Liver (tissue), 9 donors: ENCODE results near the gene PDRG1. TPM values are rescaled to one million over a fixed set of nuclear protein-coding genes. Genes with fewer than 3 reads are reported as not detected.

Experiments
- DNase-seq: peaks from one replicate; pipeline ENCODE4 v3.0.0-alpha.2; 2017; ENCODE audit warnings: low spot score
- H3K27ac ChIP-seq, 2 donors: one replicate each; pipeline ENCODE4 v1.7.0; 2013; ENCODE audit warnings: inconsistent platforms in 2 of 2, low read length in 2 of 2, control low read depth in 1 of 2, low read depth in 1 of 2, mild to moderate bottlenecking in 1 of 2
- H3K27me3 ChIP-seq, 4 donors: one replicate each; pipeline versions ENCODE4 v1.6.1 to v1.7.0; 2013; ENCODE audit warnings: low read length in 3 of 4, inconsistent platforms in 1 of 4, mild to moderate bottlenecking in 1 of 4, moderate library complexity in 1 of 4; ENCODE audit not compliant: control insufficient read depth in 4 of 4, insufficient read depth in 4 of 4
- H3K36me3 ChIP-seq, 4 donors: one replicate each; pipeline versions ENCODE4 v1.6.1 to v1.7.0; 2013; ENCODE audit warnings: low read length in 3 of 4, mild to moderate bottlenecking in 3 of 4, low read depth in 1 of 4, moderate library complexity in 1 of 4; ENCODE audit not compliant: control insufficient read depth in 4 of 4, insufficient read depth in 3 of 4
- H3K4me1 ChIP-seq, 4 donors: one replicate each; pipeline versions ENCODE4 v1.6.1 to v1.7.0; 2013; ENCODE audit warnings: low read length in 3 of 4, mild to moderate bottlenecking in 3 of 4, moderate library complexity in 1 of 4; ENCODE audit not compliant: control insufficient read depth in 4 of 4, insufficient read depth in 4 of 4
- H3K4me3 ChIP-seq, 3 donors: one replicate each; pipeline versions ENCODE4 v1.6.1 to v1.7.0; 2013; ENCODE audit warnings: low read length in 3 of 3, control low read depth in 1 of 3, low read depth in 1 of 3, mild to moderate bottlenecking in 1 of 3
- H3K9ac ChIP-seq, 2 donors: one replicate each; pipeline ENCODE4 v1.7.0; 2013; ENCODE audit warnings: low read length in 2 of 2, mild to moderate bottlenecking in 2 of 2, moderate library complexity in 2 of 2, control low read depth in 1 of 2, low read depth in 1 of 2
- H3K9me3 ChIP-seq, 4 donors: one replicate each; pipeline versions ENCODE4 v1.6.1 to v1.7.0; 2013; ENCODE audit warnings: low read length in 3 of 4; ENCODE audit not compliant: control insufficient read depth in 4 of 4
- EGR1 ChIP-seq, 2 donors: IDR thresholded peaks; 2 replicates each; pipeline ENCODE4 v1.6.1; 2016 to 2018; ENCODE audit warnings: antibody characterized with exemption in 2 of 2, low read depth in 2 of 2
- FOXA1 ChIP-seq: IDR thresholded peaks from 2 replicates; pipeline ENCODE4 v1.6.1; 2016; ENCODE audit warnings: antibody characterized with exemption
- FOXA2 ChIP-seq: IDR thresholded peaks from 2 replicates; pipeline ENCODE4 v1.6.1; 2016; ENCODE audit warnings: antibody characterized with exemption
- GABPA ChIP-seq, 2 donors: IDR thresholded peaks in 1 of 2; conservative IDR thresholded peaks in 1 of 2; 2 replicates each; pipeline ENCODE4 v1.6.1; 2016; ENCODE audit warnings: antibody characterized with exemption in 2 of 2, mild to moderate bottlenecking in 1 of 2, moderate library complexity in 1 of 2
- HNF4A ChIP-seq, 2 donors: conservative IDR thresholded peaks; 2 replicates each; pipeline ENCODE4 v1.6.1; 2016; ENCODE audit warnings: antibody characterized with exemption in 2 of 2, mild to moderate bottlenecking in 2 of 2
- HNF4G ChIP-seq: IDR thresholded peaks from 2 replicates; pipeline ENCODE4 v1.6.1; 2016; ENCODE audit warnings: antibody characterized with exemption
- JUND ChIP-seq, 2 donors: IDR thresholded peaks; 2 replicates each; pipeline ENCODE4 v1.6.1; 2016; ENCODE audit warnings: antibody characterized with exemption in 2 of 2
- NR2F2 ChIP-seq: IDR thresholded peaks from 2 replicates; pipeline ENCODE4 v1.6.1; 2016; ENCODE audit warnings: antibody characterized with exemption
- RAD21 ChIP-seq, 2 donors: IDR thresholded peaks; 2 replicates each; pipeline ENCODE4 v1.6.1; 2016; ENCODE audit warnings: antibody characterized with exemption in 2 of 2, mild to moderate bottlenecking in 2 of 2
- RXRA ChIP-seq, 2 donors: IDR thresholded peaks; 2 replicates each; pipeline ENCODE4 v1.6.1; 2017 to 2018; ENCODE audit warnings: antibody characterized with exemption in 2 of 2, mild to moderate bottlenecking in 1 of 2
- SP1 ChIP-seq: IDR thresholded peaks from 2 replicates; pipeline ENCODE4 v1.6.1; 2018; ENCODE audit warnings: antibody characterized with exemption, mild to moderate bottlenecking
- TAF1 ChIP-seq: conservative IDR thresholded peaks from 2 replicates; pipeline ENCODE4 v1.6.1; 2016; ENCODE audit warnings: antibody characterized with exemption, mild to moderate bottlenecking
- YY1 ChIP-seq: IDR thresholded peaks from 2 replicates; pipeline ENCODE4 v1.6.1; 2016; ENCODE audit warnings: antibody characterized with exemption, mild to moderate bottlenecking
- WGBS: extraction: QIAGEN DNeasy Blood & Tissue Kit; methylation state at CpG from one replicate; pipeline ENCODE4 v1.1.7; 2013; 5-methylcytosine and 5-hydroxymethylcytosine counted together
- polyA plus RNA-seq, 2 donors: library from polyadenylated mRNA; stranded (reverse) in 1 of 2; unstranded in 1 of 2; fragments of 200-250 nt in 1 of 2; fragments of >200 nt in 1 of 2; fragmentation: Nextera tagmentation in 1 of 2; extraction: Ambion mirVana in 1 of 2; gene quantifications; one replicate each; pipeline versions ENCODE4 v1.2.1 to v1.2.3, GENCODE V29; 2013 to 2015
- total RNA-seq, 2 donors: library from RNA; depleted of rRNA; stranded (reverse); fragments of >200 nt; gene quantifications; one replicate each; pipeline ENCODE4 v1.2.3, GENCODE V29; 2014
- TF ChIP-seq, protein P1 (sequence below): IDR thresholded peaks from 2 replicates; pipeline ENCODE4 v1.6.1; 2016; ENCODE audit warnings: antibody characterized with exemption
- TF ChIP-seq, protein P2 (sequence below): IDR thresholded peaks from 2 replicates; pipeline ENCODE4 v1.6.1; 2016; ENCODE audit warnings: antibody characterized with exemption
- TF ChIP-seq, protein P3 (sequence below): IDR thresholded peaks from 2 replicates; pipeline ENCODE4 v1.6.1; 2016; ENCODE audit warnings: antibody characterized with exemption, mild to moderate bottlenecking
- TF ChIP-seq, protein P4 (sequence below): IDR thresholded peaks from 2 replicates; pipeline ENCODE4 v1.6.1; 2016; ENCODE audit warnings: antibody characterized with exemption
- TF ChIP-seq, protein P5 (sequence below): fragments of 150-350 bp; IDR thresholded peaks from 2 replicates; pipeline ENCODE4 v1.5.1; 2017; ENCODE audit warnings: improper control_type of control experiment, low read depth, low read length; ENCODE audit not compliant: missing input control
- donor health status: healthy.
- donor health status: healthy.
- donor health status: healthy.
- donor health status: healthy.
- donor health status: healthy.

Gene PDRG1
- total and polyA plus RNA-seq, 4 donors: 2.2 to 8.0 (median 3.6) TPM

DNA sequence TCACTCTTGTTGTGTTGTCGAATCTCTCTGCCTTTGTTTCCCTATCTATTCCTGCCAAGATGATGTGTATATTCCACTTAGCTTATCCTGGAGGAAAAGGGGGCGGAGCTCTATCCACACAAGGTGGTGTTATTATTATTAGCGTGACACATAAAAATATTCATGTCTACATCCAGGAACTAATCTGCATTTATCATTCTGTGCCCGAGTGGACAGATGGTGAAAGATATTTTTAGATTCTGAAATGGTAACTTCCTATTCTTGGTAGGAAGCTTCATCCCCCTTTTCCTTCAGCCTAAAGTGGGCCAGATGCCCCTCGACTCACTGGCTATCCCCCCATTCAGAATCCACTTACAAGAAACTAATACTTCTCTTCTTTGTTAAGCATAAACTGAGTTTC is 18.1 kb upstream of the PDRG1 start:
- H3K9me3 ChIP-seq: no peaks in the 10 kb centered on the region
- TF ChIP-seq FOXA1: no peak
- no peak for TF ChIP-seq GABPA (IDR thresholded peaks at IDR 0.05 in 1 of 2, conservative IDR thresholded peaks at IDR 0.05 in 1 of 2)
- no peak for TF ChIP-seq HNF4A (conservative IDR thresholded peaks at IDR 0.05)
- no peak for TF ChIP-seq HNF4G
- no peak for TF ChIP-seq FOXA2
- TF ChIP-seq RAD21 (IDR thresholded peaks at IDR 0.05): no peak
- TF ChIP-seq EGR1 (IDR thresholded peaks at IDR 0.05; ENCODE audit: low read depth in 2 of 2): no peak
- TF ChIP-seq, protein P1, sequence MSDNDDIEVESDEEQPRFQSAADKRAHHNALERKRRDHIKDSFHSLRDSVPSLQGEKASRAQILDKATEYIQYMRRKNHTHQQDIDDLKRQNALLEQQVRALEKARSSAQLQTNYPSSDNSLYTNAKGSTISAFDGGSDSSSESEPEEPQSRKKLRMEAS: no peak
- TF ChIP-seq, protein P2, sequence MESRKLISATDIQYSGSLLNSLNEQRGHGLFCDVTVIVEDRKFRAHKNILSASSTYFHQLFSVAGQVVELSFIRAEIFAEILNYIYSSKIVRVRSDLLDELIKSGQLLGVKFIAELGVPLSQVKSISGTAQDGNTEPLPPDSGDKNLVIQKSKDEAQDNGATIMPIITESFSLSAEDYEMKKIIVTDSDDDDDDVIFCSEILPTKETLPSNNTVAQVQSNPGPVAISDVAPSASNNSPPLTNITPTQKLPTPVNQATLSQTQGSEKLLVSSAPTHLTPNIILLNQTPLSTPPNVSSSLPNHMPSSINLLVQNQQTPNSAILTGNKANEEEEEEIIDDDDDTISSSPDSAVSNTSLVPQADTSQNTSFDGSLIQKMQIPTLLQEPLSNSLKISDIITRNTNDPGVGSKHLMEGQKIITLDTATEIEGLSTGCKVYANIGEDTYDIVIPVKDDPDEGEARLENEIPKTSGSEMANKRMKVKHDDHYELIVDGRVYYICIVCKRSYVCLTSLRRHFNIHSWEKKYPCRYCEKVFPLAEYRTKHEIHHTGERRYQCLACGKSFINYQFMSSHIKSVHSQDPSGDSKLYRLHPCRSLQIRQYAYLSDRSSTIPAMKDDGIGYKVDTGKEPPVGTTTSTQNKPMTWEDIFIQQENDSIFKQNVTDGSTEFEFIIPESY: no peak
- no peak for TF ChIP-seq NR2F2
- TF ChIP-seq, protein P3, sequence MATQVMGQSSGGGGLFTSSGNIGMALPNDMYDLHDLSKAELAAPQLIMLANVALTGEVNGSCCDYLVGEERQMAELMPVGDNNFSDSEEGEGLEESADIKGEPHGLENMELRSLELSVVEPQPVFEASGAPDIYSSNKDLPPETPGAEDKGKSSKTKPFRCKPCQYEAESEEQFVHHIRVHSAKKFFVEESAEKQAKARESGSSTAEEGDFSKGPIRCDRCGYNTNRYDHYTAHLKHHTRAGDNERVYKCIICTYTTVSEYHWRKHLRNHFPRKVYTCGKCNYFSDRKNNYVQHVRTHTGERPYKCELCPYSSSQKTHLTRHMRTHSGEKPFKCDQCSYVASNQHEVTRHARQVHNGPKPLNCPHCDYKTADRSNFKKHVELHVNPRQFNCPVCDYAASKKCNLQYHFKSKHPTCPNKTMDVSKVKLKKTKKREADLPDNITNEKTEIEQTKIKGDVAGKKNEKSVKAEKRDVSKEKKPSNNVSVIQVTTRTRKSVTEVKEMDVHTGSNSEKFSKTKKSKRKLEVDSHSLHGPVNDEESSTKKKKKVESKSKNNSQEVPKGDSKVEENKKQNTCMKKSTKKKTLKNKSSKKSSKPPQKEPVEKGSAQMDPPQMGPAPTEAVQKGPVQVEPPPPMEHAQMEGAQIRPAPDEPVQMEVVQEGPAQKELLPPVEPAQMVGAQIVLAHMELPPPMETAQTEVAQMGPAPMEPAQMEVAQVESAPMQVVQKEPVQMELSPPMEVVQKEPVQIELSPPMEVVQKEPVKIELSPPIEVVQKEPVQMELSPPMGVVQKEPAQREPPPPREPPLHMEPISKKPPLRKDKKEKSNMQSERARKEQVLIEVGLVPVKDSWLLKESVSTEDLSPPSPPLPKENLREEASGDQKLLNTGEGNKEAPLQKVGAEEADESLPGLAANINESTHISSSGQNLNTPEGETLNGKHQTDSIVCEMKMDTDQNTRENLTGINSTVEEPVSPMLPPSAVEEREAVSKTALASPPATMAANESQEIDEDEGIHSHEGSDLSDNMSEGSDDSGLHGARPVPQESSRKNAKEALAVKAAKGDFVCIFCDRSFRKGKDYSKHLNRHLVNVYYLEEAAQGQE: no peak
- TF ChIP-seq JUND (IDR thresholded peaks at IDR 0.05): no peak
- no peak for TF ChIP-seq RXRA (IDR thresholded peaks at IDR 0.05)
- TF ChIP-seq, protein P4, sequence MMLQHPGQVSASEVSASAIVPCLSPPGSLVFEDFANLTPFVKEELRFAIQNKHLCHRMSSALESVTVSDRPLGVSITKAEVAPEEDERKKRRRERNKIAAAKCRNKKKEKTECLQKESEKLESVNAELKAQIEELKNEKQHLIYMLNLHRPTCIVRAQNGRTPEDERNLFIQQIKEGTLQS: no peak
- TF ChIP-seq YY1: no peak
- no peak for TF ChIP-seq TAF1
- no peak for TF ChIP-seq SP1
- TF ChIP-seq, protein P5, sequence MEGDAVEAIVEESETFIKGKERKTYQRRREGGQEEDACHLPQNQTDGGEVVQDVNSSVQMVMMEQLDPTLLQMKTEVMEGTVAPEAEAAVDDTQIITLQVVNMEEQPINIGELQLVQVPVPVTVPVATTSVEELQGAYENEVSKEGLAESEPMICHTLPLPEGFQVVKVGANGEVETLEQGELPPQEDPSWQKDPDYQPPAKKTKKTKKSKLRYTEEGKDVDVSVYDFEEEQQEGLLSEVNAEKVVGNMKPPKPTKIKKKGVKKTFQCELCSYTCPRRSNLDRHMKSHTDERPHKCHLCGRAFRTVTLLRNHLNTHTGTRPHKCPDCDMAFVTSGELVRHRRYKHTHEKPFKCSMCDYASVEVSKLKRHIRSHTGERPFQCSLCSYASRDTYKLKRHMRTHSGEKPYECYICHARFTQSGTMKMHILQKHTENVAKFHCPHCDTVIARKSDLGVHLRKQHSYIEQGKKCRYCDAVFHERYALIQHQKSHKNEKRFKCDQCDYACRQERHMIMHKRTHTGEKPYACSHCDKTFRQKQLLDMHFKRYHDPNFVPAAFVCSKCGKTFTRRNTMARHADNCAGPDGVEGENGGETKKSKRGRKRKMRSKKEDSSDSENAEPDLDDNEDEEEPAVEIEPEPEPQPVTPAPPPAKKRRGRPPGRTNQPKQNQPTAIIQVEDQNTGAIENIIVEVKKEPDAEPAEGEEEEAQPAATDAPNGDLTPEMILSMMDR: no peak
- no peak for DNase-seq
- peaks cover 0 to 4% (median 0%) of the 10 kb centered on the region in 4 donors for H3K4me1 ChIP-seq
- H3K27ac ChIP-seq: no peak overlapping the region
- no peak overlapping the region for H3K4me3 ChIP-seq
- 52% methylated on average over 5 of the region's 5 CpGs for WGBS
- peaks cover 3 to 10% (median 7%) of the 10 kb centered on the region in 4 donors for H3K27me3 ChIP-seq
- H3K36me3 ChIP-seq: no peaks in the 10 kb centered on the region
- no peak overlapping the region for H3K9ac ChIP-seq
